GM19467 (cell line): ENCODE results near the gene PIP5K1C.
A peak's percentile ranks its signal among the peaks of the same experiment; 100 is the strongest.

Experiments
- ATAC-seq: cut with Tn5 transposase; IDR thresholded peaks from one replicate; pipeline ENCODE4 v1.9.1; 2021; ENCODE audit warnings: mild to moderate bottlenecking, moderate library complexity; ENCODE audit not compliant: unreplicated experiment

PIP5K1C gene

GRCh38 chr19:3722443-3723109 is 22.3 kb upstream of the PIP5K1C start:
- ATAC-seq: no peak

GRCh38 chr19:3721887-3722442 is 21.7 kb upstream of the PIP5K1C start:
- ATAC-seq: no peak

- ATAC-seq: no peak
Measured at GRCh38 chr19:3721131-3721886, 21.0 kb upstream of the PIP5K1C start.

GRCh38 chr19:3720349-3720917 is 20.2 kb upstream of the PIP5K1C start:
- ATAC-seq: no peak

- ATAC-seq: no peak
Measured at GRCh38 chr19:3719868-3720267, 19.6 kb upstream of the PIP5K1C start.

GRCh38 chr19:3716147-3716668 is 15.9 kb upstream of the PIP5K1C start:
- no peak for ATAC-seq

- ATAC-seq: no peak
Measured at GRCh38 chr19:3712663-3713611, 12.7 kb upstream of the PIP5K1C start.

GRCh38 chr19:3710265-3710812 is 10.1 kb upstream of the PIP5K1C start:
- no peak for ATAC-seq

- ATAC-seq: no peak
Measured at GRCh38 chr19:3708207-3708931, 8.1 kb upstream of the PIP5K1C start, which contains the start of gene TJP3. Gene TJP3 (plus strand): TSS chr19:3708384. CDS start chr19:3728433, 20,049 bp downstream.

- ATAC-seq: no peak
Measured at GRCh38 chr19:3707868-3708206, 7.6 kb upstream of the PIP5K1C start.

- ATAC-seq: no peak
Measured at GRCh38 chr19:3701200-3701599, 932 bp upstream of the PIP5K1C start.

GRCh38 chr19:3699741-3700241 is 477 bp downstream of the PIP5K1C start:
- ATAC-seq: peak; percentile 11

GRCh38 chr19:3698974-3699740 is 1.1 kb downstream of the PIP5K1C start:
- ATAC-seq: no peak

GRCh38 chr19:3698386-3698950 is 1.8 kb downstream of the PIP5K1C start:
- no peak for ATAC-seq

GRCh38 chr19:3697671-3698385 is 2.4 kb downstream of the PIP5K1C start:
- no peak for ATAC-seq

GRCh38 chr19:3697094-3697493 is 3.2 kb downstream of the PIP5K1C start:
- ATAC-seq: no peak

- ATAC-seq: no peak
Measured at GRCh38 chr19:3696660-3696995, 3.6 kb downstream of the PIP5K1C start.
